ENCODE data around the gene ENTREP3.

GRCh38 chr1:155254714-155255242, 505 bp downstream of the ENTREP3 start:
- TF ChIP-seq, protein P1, sequence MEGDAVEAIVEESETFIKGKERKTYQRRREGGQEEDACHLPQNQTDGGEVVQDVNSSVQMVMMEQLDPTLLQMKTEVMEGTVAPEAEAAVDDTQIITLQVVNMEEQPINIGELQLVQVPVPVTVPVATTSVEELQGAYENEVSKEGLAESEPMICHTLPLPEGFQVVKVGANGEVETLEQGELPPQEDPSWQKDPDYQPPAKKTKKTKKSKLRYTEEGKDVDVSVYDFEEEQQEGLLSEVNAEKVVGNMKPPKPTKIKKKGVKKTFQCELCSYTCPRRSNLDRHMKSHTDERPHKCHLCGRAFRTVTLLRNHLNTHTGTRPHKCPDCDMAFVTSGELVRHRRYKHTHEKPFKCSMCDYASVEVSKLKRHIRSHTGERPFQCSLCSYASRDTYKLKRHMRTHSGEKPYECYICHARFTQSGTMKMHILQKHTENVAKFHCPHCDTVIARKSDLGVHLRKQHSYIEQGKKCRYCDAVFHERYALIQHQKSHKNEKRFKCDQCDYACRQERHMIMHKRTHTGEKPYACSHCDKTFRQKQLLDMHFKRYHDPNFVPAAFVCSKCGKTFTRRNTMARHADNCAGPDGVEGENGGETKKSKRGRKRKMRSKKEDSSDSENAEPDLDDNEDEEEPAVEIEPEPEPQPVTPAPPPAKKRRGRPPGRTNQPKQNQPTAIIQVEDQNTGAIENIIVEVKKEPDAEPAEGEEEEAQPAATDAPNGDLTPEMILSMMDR (IDR thresholded peaks at IDR 0.05), result peak in 1 of 5 experiments; percentile 4
- no peak for TF ChIP-seq POLR2A (IDR thresholded peaks at IDR 0.05)
- TF ChIP-seq POLR2AphosphoS5 (IDR thresholded peaks at IDR 0.05), result no peak
